Aorta (tissue), 5 donors: ENCODE results near the gene ME3. TPM values are rescaled to one million over a fixed set of nuclear protein-coding genes. Genes with fewer than 3 reads are reported as not detected.

Experiments
- ATAC-seq: fragments of 200-7000 bp; cut with Tn5 transposase; one replicate; pipeline ENCODE4 v1.9.1; 2022; ENCODE audit warnings: moderate library complexity; ENCODE audit not compliant: low FRiP score
- DNase-seq, 2 donors: peaks; one replicate each; pipeline ENCODE4 v3.0.0-alpha.2; 2020
- H3K27ac ChIP-seq, 2 donors: one replicate each; pipeline ENCODE4 v1.5.1; 2013; ENCODE audit warnings: low read length in 2 of 2, mild to moderate bottlenecking in 2 of 2, moderate library complexity in 2 of 2, control low read depth in 1 of 2, inconsistent platforms in 1 of 2, low read depth in 1 of 2
- H3K27me3 ChIP-seq, 2 donors: one replicate each; pipeline ENCODE4 v1.6.1; 2013; ENCODE audit warnings: control low read depth in 1 of 2, low read length in 1 of 2, mild to moderate bottlenecking in 1 of 2, moderate library complexity in 1 of 2; ENCODE audit not compliant: insufficient read depth in 2 of 2, control insufficient read depth in 1 of 2
- H3K36me3 ChIP-seq, 2 donors: one replicate each; pipeline ENCODE4 v1.6.1; 2013; ENCODE audit warnings: control low read depth in 1 of 2, low read length in 1 of 2, mild to moderate bottlenecking in 1 of 2; ENCODE audit not compliant: insufficient read depth in 2 of 2, control insufficient read depth in 1 of 2
- H3K4me1 ChIP-seq, 2 donors: one replicate each; pipeline ENCODE4 v1.6.1; 2013; ENCODE audit warnings: low read length in 2 of 2, control low read depth in 1 of 2, mild to moderate bottlenecking in 1 of 2, moderate library complexity in 1 of 2; ENCODE audit not compliant: insufficient read depth in 2 of 2, control insufficient read depth in 1 of 2
- H3K4me3 ChIP-seq, 2 donors: one replicate each; pipeline ENCODE4 v1.5.1; 2013; ENCODE audit warnings: low read length in 2 of 2, control low read depth in 1 of 2, mild to moderate bottlenecking in 1 of 2
- H3K9me3 ChIP-seq: one replicate; pipeline ENCODE4 v1.6.1; 2013; ENCODE audit warnings: mild to moderate bottlenecking, low read length; ENCODE audit not compliant: control insufficient read depth
- WGBS, 2 donors: extraction: QIAGEN DNeasy Blood & Tissue Kit; methylation state at CpG; one replicate each; pipeline ENCODE4 v1.1.7; 2013; 5-methylcytosine and 5-hydroxymethylcytosine counted together
- intact Hi-C, 2 donors: fragments of 100-400 bp; cut with DNase I; formaldehyde crosslinking; loops; one replicate each; pipeline versions ENCODE4 v1.14.2 to v1.15.0; 2022
- polyA plus RNA-seq, 2 donors: library from polyadenylated mRNA; stranded (reverse); fragments of 200-250 nt; gene quantifications; one replicate each; pipeline ENCODE4 v1.2.3, GENCODE V29; 2013
- total RNA-seq, 2 donors: library from RNA; stranded (reverse); fragmentation: NEBNext Ultra II Directional; extraction: Animal tissue kit (Norgen Biotek cat#: 25700); gene quantifications; one replicate each; pipeline ENCODE4 v1.2.1, GENCODE V29; 2021
- donor health status: healthy with polysubstance abuse.
- donor health status: Bipolar disorder and iron deficiency.
- donor health status: DM: no; HTN: no; CAD: no.
- donor health status: DM: no; HTN: no; CAD: no.
- donor health status: DM: yes; HTN: yes; CAD: no.

The ME3 gene
- total and polyA plus RNA-seq, 4 donors = 9.5 to 41.0 (median 28.6) TPM

DNA sequence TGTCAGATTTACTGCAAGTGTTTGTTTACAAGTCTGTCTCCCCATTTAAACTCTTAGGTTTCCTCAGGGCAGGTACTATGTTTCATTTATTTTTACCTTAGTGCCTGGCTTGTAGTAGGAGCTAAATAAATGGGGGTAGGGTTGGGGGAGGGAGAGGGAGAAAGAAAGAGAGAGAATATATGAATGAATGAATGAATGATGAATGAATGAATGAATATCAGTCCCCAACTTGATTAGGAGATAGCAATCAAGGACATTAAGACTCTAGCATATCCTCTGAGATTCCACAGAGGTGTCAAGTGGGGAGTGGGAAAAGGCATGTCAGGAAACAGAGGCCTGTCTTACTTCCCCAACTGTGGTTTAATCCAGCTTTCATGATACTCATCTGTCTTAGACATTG, 83.2 kb downstream of the ME3 start:
- intact Hi-C loops = no loop called here
- no peak for ATAC-seq
- H3K4me3 ChIP-seq = no peak overlapping the region
- H3K27me3 ChIP-seq = no peaks in the 10 kb centered on the region
- no peaks in the 10 kb centered on the region for H3K36me3 ChIP-seq
- DNase-seq = no peak
- H3K27ac ChIP-seq = no peak overlapping the region
- peaks cover 2 to 4% of the 10 kb centered on the region in 2 donors for H3K4me1 ChIP-seq
- H3K9me3 ChIP-seq = no peaks in the 10 kb centered on the region

DNA sequence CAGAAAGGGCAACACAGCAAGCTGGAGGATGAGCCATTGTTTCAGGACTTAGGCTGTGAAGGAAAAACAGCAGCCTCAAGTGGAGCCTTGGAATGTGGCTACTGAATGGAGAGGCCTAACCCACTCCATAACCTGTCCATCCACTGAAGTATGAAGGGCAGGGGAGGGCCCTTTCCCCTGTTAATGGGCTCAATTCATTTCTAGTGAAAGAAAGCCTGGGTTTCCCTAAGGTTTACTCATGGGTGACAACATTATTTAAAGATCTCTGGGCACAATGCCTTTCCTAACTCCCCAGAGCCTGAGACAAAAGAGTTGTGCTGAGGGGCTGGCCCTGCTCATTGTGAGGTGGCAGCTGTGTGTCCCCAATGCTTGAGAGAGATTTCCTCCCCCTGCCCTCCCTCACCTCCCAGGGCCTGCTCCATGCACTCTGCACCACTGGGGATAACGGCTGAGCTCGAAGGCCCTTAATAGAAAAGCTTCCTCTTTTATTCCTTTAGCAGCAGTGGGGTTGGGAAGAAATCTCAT, 83.8 kb downstream of the ME3 start:
- Histone ChIP-seq H3K27me3 (no peaks in the 10 kb centered on the region), H3K4me3 (no peak overlapping the region), H3K27ac (no peak overlapping the region), H3K36me3 (no peaks in the 10 kb centered on the region), H3K4me1 (peaks cover 2 to 4% of the 10 kb centered on the region in 2 donors), H3K9me3 (no peaks in the 10 kb centered on the region)
- DNase-seq (no peak), ATAC-seq (no peak)
- intact Hi-C loops = no loop called here
- 10 to 27% methylated on average over 2 of the region's 2 CpGs for WGBS, 2 donors

DNA sequence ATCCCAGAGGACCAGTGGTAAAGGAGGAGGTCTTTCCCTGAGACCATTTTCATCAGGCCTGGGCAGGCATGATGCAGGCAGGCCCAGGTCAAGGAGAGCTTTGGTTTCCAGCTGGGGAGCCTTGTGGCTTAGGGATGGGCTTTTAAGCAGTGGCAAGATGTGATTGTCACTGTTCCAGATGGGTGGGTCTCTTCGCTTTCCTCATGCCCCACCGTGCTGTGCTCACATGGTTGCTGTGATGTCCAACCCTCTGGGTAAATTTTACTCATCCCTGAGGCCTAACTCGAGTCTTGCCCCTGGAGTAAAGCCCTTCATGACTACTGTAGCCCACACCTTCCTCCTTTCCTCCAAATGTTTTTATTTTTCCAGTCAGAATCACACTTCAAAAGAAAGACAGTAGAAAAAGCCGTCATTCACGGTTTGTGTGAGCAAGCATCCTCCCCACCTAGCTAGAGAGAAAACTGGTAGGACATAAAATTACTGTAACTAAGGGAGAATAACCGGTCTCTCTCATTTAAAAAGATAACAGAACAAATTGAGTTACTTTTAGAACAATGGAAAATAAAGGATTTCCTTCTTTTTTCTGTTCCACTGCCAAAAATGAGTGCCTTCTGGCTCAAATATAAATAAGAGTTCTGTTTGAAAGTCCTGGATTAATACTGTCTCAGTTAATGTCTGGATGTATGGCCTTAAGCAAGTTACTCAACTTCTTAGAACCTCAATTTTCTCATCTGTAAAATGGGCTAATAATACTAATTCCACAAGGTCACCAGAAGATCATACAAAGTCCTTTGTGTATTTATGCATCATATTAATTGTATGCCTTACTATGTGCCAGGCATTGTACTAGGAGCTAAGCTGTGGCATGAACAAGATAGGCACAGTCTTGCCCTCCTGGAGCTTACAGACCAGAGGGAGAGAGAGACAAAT, 84.9 kb downstream of the ME3 start:
- intact Hi-C loops = no loop called here
- H3K27ac ChIP-seq = no peak overlapping the region
- 79 to 86% methylated on average over 6 of the region's 6 CpGs for WGBS, 2 donors

DNA sequence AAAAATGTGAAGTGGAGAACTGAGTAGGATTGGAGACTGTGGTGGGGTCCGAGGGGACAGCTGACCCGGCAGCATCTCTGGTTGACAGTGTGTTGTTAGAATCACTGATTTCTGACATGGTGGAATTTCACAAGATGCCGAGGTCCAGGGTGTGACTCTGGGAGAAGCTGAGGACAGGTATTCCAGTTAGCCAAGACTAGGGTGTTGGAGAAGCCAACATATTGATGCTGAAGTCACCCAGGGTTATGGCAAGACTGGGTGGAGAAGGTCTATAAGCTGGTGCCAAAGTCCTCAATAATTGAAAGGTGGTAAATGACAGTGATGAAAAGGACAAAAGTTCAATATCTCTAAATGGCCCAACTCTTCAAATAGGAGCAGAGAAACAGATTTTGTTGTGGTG, 86.1 kb downstream of the ME3 start:
- no peak for DNase-seq
- no peaks in the 10 kb centered on the region for H3K27me3 ChIP-seq
- H3K4me3 ChIP-seq = no peak overlapping the region
- H3K4me1 ChIP-seq = no peaks in the 10 kb centered on the region
- WGBS, 2 donors = 95 to 96% methylated on average over 3 of the region's 3 CpGs
- no peak for ATAC-seq
- H3K27ac ChIP-seq = no peak overlapping the region
- H3K9me3 ChIP-seq = no peaks in the 10 kb centered on the region
- no peaks in the 10 kb centered on the region for H3K36me3 ChIP-seq
- intact Hi-C loops = no loop called here

More for the DNA sequence above, 84.9 kb downstream of the ME3 start:
- H3K9me3 ChIP-seq = no peaks in the 10 kb centered on the region
- peaks cover 0 to 1% of the 10 kb centered on the region in 2 donors for H3K4me1 ChIP-seq
- no peaks in the 10 kb centered on the region for H3K36me3 ChIP-seq
- no peak overlapping the region for H3K4me3 ChIP-seq
- DNase-seq (no peak), ATAC-seq (no peak)
- H3K27me3 ChIP-seq = no peaks in the 10 kb centered on the region

DNA sequence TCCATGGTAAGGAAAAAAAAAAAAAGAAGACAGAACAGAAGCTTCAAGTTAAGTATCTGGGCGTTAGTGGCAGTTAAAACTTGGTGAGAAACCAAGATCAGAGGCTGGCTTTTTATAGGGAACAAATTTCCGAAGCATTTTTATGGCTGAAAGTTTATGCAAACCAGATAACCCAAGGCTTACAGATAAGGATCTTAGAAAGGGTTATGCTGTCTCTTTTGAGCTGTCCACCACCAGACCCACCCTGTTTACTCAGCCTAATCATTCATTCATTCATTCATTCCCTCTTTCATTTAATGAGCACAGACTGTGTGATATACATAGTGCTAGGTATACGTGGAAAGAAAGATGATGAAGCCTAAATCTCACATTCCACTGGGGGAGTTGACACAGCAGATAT, 89.5 kb downstream of the ME3 start:
- ATAC-seq (no peak), DNase-seq (no peak)
- Histone ChIP-seq H3K27me3 (no peaks in the 10 kb centered on the region), H3K36me3 (no peaks in the 10 kb centered on the region), H3K4me3 (no peak overlapping the region), H3K9me3 (no peaks in the 10 kb centered on the region), H3K27ac (no peak overlapping the region), H3K4me1 (peaks cover 0 to 2% of the 10 kb centered on the region in 2 donors)
- intact Hi-C loops = no loop called here
- 75 to 80% methylated on average over 3 of the region's 3 CpGs for WGBS, 2 donors

DNA sequence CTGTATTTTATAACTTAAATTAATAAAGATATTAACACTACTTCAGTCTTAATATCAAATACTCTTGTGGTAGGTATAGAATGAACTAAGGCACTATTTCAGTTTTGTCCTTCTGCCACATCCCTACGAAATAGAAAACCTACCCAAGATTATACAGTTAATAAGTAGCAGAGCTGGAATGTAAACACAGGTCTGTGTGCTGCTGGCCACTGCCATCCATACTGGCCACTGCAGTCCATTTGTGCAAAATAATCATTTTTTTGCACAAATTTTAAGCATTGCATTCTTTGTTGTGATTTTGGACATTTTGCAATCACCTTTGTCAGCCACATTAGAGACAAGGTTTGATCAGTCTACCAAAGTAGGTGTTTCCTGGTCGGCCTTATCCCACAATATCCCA, 91.9 kb downstream of the ME3 start:
- Histone ChIP-seq H3K36me3 (no peaks in the 10 kb centered on the region), H3K27ac (no peak overlapping the region), H3K9me3 (no peaks in the 10 kb centered on the region), H3K4me3 (no peak overlapping the region), H3K4me1 (peaks cover 0 to 2% of the 10 kb centered on the region in 2 donors), H3K27me3 (no peaks in the 10 kb centered on the region)
- intact Hi-C loops = no loop called here
- 70 to 79% methylated on average over 2 of the region's 2 CpGs for WGBS, 2 donors
- DNase-seq (no peak), ATAC-seq (no peak)

DNA sequence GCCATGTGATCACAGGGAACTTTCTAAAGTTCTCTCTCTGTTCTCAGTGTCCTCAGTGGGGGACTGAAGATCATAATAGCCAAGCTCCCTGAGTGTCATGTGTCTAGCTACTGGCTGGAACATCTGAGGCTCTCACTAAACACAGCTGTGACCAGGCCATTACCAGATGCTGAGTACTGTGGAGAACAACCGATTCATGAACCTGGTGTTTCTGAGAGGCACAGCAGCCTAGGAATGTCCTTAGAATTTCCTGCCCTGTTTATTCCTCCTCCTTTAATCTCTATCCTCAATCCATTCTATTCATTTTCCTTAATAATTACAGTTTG, 93.0 kb downstream of the ME3 start:
- intact Hi-C loops = loop anchor here (5.0 to 10.0 kb wide), 2 partner anchors 62 to 105 kb away; no protein-coding TSS in a partner anchor
- Histone ChIP-seq H3K4me1 (peaks cover 0 to 2% of the 10 kb centered on the region in 2 donors), H3K36me3 (no peaks in the 10 kb centered on the region), H3K27me3 (no peaks in the 10 kb centered on the region), H3K4me3 (no peak overlapping the region), H3K27ac (no peak overlapping the region), H3K9me3 (no peaks in the 10 kb centered on the region)
- no peak for DNase-seq
- WGBS, 2 donors = 91 to 100% methylated on average over 1 of the region's 1 CpG
- ATAC-seq = no peak

DNA sequence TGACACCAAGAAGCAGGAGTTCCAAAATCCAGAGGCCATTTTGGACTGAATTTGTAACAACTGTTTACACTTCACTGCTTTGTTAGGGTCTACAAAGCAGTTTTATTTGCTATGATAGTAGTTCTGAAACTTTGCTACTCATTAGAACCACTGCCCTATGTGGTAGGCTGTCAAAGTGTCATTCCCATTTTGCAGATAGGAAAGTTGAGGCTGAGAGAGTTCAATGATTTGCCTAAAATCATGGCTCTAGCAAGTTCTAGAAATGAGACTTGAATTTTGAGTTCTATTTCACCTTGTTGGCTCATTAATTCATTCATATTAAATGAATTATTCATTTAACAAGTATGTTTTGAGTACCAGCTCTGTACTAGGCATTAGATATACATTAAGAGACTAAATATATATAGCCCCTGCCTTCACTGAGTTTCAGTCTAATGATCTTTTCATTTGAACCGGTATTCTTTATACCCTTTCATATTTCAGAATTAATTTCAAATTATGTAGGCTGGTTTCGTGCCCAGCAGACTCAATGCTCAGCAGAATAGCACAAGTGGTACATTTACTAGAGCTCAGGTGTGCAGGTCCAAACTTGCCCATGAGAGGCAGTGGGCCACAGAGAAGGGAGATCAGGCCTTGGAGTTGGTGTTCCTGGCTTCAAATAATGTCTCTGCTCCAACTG, 93.5 kb downstream of the ME3 start:
- Histone ChIP-seq H3K9me3 (no peaks in the 10 kb centered on the region), H3K4me1 (peaks cover 0 to 2% of the 10 kb centered on the region in 2 donors), H3K27ac (peak overlapping the region in 1 of 2 donors; percentile 47), H3K4me3 (no peak overlapping the region), H3K27me3 (no peaks in the 10 kb centered on the region), H3K36me3 (no peaks in the 10 kb centered on the region)
- ATAC-seq = no peak
- intact Hi-C loops = loop anchor here (5.0 to 10.0 kb wide), 2 partner anchors 62 to 104 kb away; no protein-coding TSS in a partner anchor
- no peak for DNase-seq
- WGBS, 2 donors = 92 to 97% methylated on average over 2 of the region's 2 CpGs
